Activated T-helper 17 cell treated with anti-CD3 and anti-CD28 coated beads, Interleukin-2, amount 50 U/mL, for 72 hours (primary cell): ENCODE measurements around the gene MTERF2. TPM values are rescaled to one million over a fixed set of nuclear protein-coding genes. Genes with fewer than 3 reads are reported as not detected.
A peak's percentile ranks its signal among the peaks of the same experiment; 100 is the strongest.

ENCODE experiments used
- ATAC-seq: fragments of 150-1000 bp; cut with Tn5 transposase; replicated peaks from 2 replicates; pipeline ENCODE4 v1.10.0; 2021; ENCODE audit warnings: mild to moderate bottlenecking, moderate library complexity
- H3K27ac Mint-ChIP-seq: one replicate; pipeline ENCODE4 v1.8.0; 2022; ENCODE audit warnings: mixed read lengths
- H3K27me3 Mint-ChIP-seq: one replicate; pipeline ENCODE4 v1.8.0; 2022; ENCODE audit warnings: mixed read lengths
- H3K36me3 Mint-ChIP-seq: one replicate; pipeline ENCODE4 v1.8.0; 2022; ENCODE audit warnings: low read depth, mild to moderate bottlenecking, mixed read lengths
- H3K4me1 Mint-ChIP-seq: one replicate; pipeline ENCODE4 v1.8.0; 2022; ENCODE audit warnings: mixed read lengths
- H3K4me3 Mint-ChIP-seq: one replicate; pipeline ENCODE4 v1.8.0; 2022; ENCODE audit warnings: mild to moderate bottlenecking, mixed read lengths
- H3K9me3 Mint-ChIP-seq: one replicate; pipeline ENCODE4 v1.8.0; 2022; ENCODE audit warnings: mixed read lengths
- total RNA-seq, 2 donors: library from RNA; stranded (reverse); gene quantifications; one replicate each; pipeline ENCODE4 v1.2.3, GENCODE V29; 2022

The MTERF2 gene
- total RNA-seq, 2 donors from 2014 or later: 9.0 to 10.9 TPM

GRCh38 chr12:106953352-106954250 is 33.3 kb downstream of the MTERF2 start:
- H3K27ac Mint-ChIP-seq: no peak overlapping the region
- no peaks in the 10 kb centered on the region for H3K27me3 Mint-ChIP-seq
- H3K4me3 Mint-ChIP-seq: peak overlapping the region; percentile 92
- H3K4me1 Mint-ChIP-seq: peaks cover 9% of the 10 kb centered on the region
- H3K9me3 Mint-ChIP-seq: no peaks in the 10 kb centered on the region
- ATAC-seq: no peak
- peaks cover 27% of the 10 kb centered on the region for H3K36me3 Mint-ChIP-seq

GRCh38 chr12:106950591-106950990 is 36.4 kb downstream of the MTERF2 start:
- H3K9me3 Mint-ChIP-seq: no peaks in the 10 kb centered on the region
- H3K27ac Mint-ChIP-seq: no peak overlapping the region
- no peak for ATAC-seq
- no peak overlapping the region for H3K4me3 Mint-ChIP-seq
- H3K36me3 Mint-ChIP-seq: peaks cover 6% of the 10 kb centered on the region
- no peaks in the 10 kb centered on the region for H3K27me3 Mint-ChIP-seq
- H3K4me1 Mint-ChIP-seq: no peaks in the 10 kb centered on the region

GRCh38 chr12:106947461-106947860 is 39.5 kb downstream of the MTERF2 start:
- ATAC-seq: no peak
- no peaks in the 10 kb centered on the region for H3K27me3 Mint-ChIP-seq
- H3K27ac Mint-ChIP-seq: no peak overlapping the region
- H3K36me3 Mint-ChIP-seq: no peaks in the 10 kb centered on the region
- no peaks in the 10 kb centered on the region for H3K9me3 Mint-ChIP-seq
- H3K4me3 Mint-ChIP-seq: no peak overlapping the region
- no peaks in the 10 kb centered on the region for H3K4me1 Mint-ChIP-seq

- no peak overlapping the region for H3K4me3 Mint-ChIP-seq
- no peaks in the 10 kb centered on the region for H3K9me3 Mint-ChIP-seq
- H3K36me3 Mint-ChIP-seq: no peaks in the 10 kb centered on the region
- no peak overlapping the region for H3K27ac Mint-ChIP-seq
- H3K4me1 Mint-ChIP-seq: no peaks in the 10 kb centered on the region
- no peaks in the 10 kb centered on the region for H3K27me3 Mint-ChIP-seq
- ATAC-seq: no peak
Observed at GRCh38 chr12:106945261-106945851, 41.6 kb downstream of the MTERF2 start.

GRCh38 chr12:106942775-106943174 is 44.2 kb downstream of the MTERF2 start:
- H3K27ac Mint-ChIP-seq: no peak overlapping the region
- no peaks in the 10 kb centered on the region for H3K4me1 Mint-ChIP-seq
- no peak overlapping the region for H3K4me3 Mint-ChIP-seq
- H3K9me3 Mint-ChIP-seq: no peaks in the 10 kb centered on the region
- no peaks in the 10 kb centered on the region for H3K27me3 Mint-ChIP-seq
- no peak for ATAC-seq
- no peaks in the 10 kb centered on the region for H3K36me3 Mint-ChIP-seq

- Mint-ChIP-seq H3K9me3 (no peaks in the 10 kb centered on the region), H3K36me3 (no peaks in the 10 kb centered on the region), H3K27ac (no peak overlapping the region), H3K4me3 (no peak overlapping the region), H3K4me1 (no peaks in the 10 kb centered on the region), H3K27me3 (no peaks in the 10 kb centered on the region)
- ATAC-seq: no peak
Observed at GRCh38 chr12:106941481-106942156, 45.3 kb downstream of the MTERF2 start.

- Mint-ChIP-seq H3K4me1 (no peaks in the 10 kb centered on the region), H3K9me3 (no peaks in the 10 kb centered on the region), H3K4me3 (no peak overlapping the region), H3K27me3 (peaks cover 20% of the 10 kb centered on the region), H3K27ac (no peak overlapping the region), H3K36me3 (no peaks in the 10 kb centered on the region)
- ATAC-seq: no peak
Observed at GRCh38 chr12:106934277-106934676, 52.7 kb downstream of the MTERF2 start.

Other genes with a start within 250 kb of the MTERF2 start
- 10 to 100 TPM; 14.9 to 15.9 TPM for gene RIC8B, start 212.5 kb downstream of the MTERF2 start, total RNA-seq
- 10 to 100 TPM; 40.9 to 62.3 TPM for gene TMEM263, start 31.2 kb downstream of the MTERF2 start, total RNA-seq
- gene CRY1, start 106.4 kb upstream of the MTERF2 start, total RNA-seq: 10 to 100 TPM; 14.6 to 21.6 TPM